Panc1 (cell line): ENCODE data around the gene GPRIN2. TPM values are rescaled to one million over a fixed set of nuclear protein-coding genes. Genes with fewer than 3 reads are reported as not detected.

Source experiments
- ATAC-seq: fragments of 200-7000 bp; cut with Tn5 transposase; 2 replicates; pipeline ENCODE4 v1.9.1; 2020; ENCODE audit warnings: mild to moderate bottlenecking, moderate library complexity
- BruUV-seq: library from RNA; stranded (reverse); fragments of 400-500 nt; replicated peaks from 2 replicates; lab custom pipeline; 2021; lab: Mats Ljungman, UMichigan
- CTCF ChIA-PET: fragments of 300-600 bp; sonication (Branson Sonifier 250); formaldehyde crosslinking; loops from one replicate; lab custom pipeline; 2022; ENCODE audit warnings: antibody characterized with exemption; lab: Charles Lee
- POLR2A ChIA-PET: fragments of 300-600 bp; sonication (Branson Sonifier 250); formaldehyde crosslinking; loops from one replicate; lab custom pipeline; 2022; ENCODE audit warnings: antibody characterized with exemption; lab: Charles Lee
- DNase-seq: peaks from one replicate; pipeline ENCODE4 v3.0.0-alpha.2; 2010; ENCODE audit warnings: low read depth, low spot score
- H3K27ac ChIP-seq: 2 replicates; pipeline ENCODE4 v1.5.1; 2011; ENCODE audit warnings: mild to moderate bottlenecking, low read length, inconsistent platforms
- H3K27me3 ChIP-seq: fragments of 200-500 bp; sonication (Bioruptor generic); 2 replicates; pipeline ENCODE4 v1.6.0; 2014; ENCODE audit warnings: low read length, inconsistent platforms; ENCODE audit not compliant: control insufficient read depth, insufficient read depth
- H3K36me3 ChIP-seq: fragments of 200-500 bp; sonication (Bioruptor generic); 2 replicates; pipeline ENCODE4 v1.5.1; 2014; ENCODE audit warnings: inconsistent platforms, mild to moderate bottlenecking, low read length, moderate library complexity; ENCODE audit not compliant: control insufficient read depth, insufficient read depth
- H3K4me1 ChIP-seq: 2 replicates; pipeline ENCODE4 v1.5.1; 2011; ENCODE audit warnings: inconsistent platforms, mild to moderate bottlenecking, low read length, moderate library complexity; ENCODE audit not compliant: control insufficient read depth, insufficient read depth
- H3K4me3 ChIP-seq, 2 experiments: 2 replicates each; pipeline ENCODE4 v1.5.1; 2011 to 2012; ENCODE audit warnings: low read depth in 2 of 2, low read length in 2 of 2, mild to moderate bottlenecking in 2 of 2, inconsistent platforms in 1 of 2, moderate library complexity in 1 of 2
- H3K9me3 ChIP-seq: fragments of 200-500 bp; sonication (Bioruptor generic); 2 replicates; pipeline ENCODE4 v1.5.1; 2014; ENCODE audit warnings: low read depth, mild to moderate bottlenecking, inconsistent platforms, low read length, moderate library complexity; ENCODE audit not compliant: control insufficient read depth, insufficient read depth
- POLR2AphosphoS5 ChIP-seq: IDR thresholded peaks from 2 replicates; pipeline ENCODE4 v1.6.1; 2012; ENCODE audit warnings: mild to moderate bottlenecking, low read depth, low read length, moderate library complexity
- SIN3A ChIP-seq: IDR thresholded peaks from 2 replicates; pipeline ENCODE4 v1.6.1; 2012; ENCODE audit warnings: low read depth, mild to moderate bottlenecking, low read length, moderate library complexity, borderline replicate concordance; ENCODE audit not compliant: insufficient read depth
- TCF7L2 ChIP-seq: IDR thresholded peaks from 2 replicates; pipeline ENCODE4 v1.6.1; 2011; ENCODE audit warnings: mild to moderate bottlenecking, low read depth, low read length, inconsistent platforms
- in situ Hi-C: cut with HindIII; loops from 2 replicates; pipeline ENCODE4 v1.10.0; 2016; ENCODE audit warnings: low sequenced_read_pairs, low pct_unique_long_range_greater_than_20kb
- intact Hi-C: fragments of 100-400 bp; cut with micrococcal nuclease; formaldehyde crosslinking; loops from one replicate; pipeline ENCODE4 v1.10.0; 2022; ENCODE audit not compliant: unreplicated experiment
- total RNA-seq: library from RNA; stranded (reverse); gene quantifications from one replicate; pipeline ENCODE4 v1.2.1, GENCODE V29; 2021; ENCODE audit not compliant: unreplicated experiment
- TF ChIP-seq, protein P1 (sequence below), 2 experiments: IDR thresholded peaks; 2 replicates each; pipeline ENCODE4 v1.6.1; 2011 to 2012; ENCODE audit warnings: low read depth in 2 of 2, control low read depth in 1 of 2, low read length in 1 of 2, mild to moderate bottlenecking in 1 of 2, moderate library complexity in 1 of 2; ENCODE audit not compliant: insufficient read depth in 1 of 2
- TF ChIP-seq, protein P2 (sequence below): fragments of 450-650 bp; IDR thresholded peaks from 2 replicates; pipeline ENCODE4 v1.5.1; 2017; ENCODE audit warnings: mild to moderate bottlenecking

The GPRIN2 gene
- total RNA-seq, 1 experiment from 2014 or later = 12.9 TPM

DNA sequence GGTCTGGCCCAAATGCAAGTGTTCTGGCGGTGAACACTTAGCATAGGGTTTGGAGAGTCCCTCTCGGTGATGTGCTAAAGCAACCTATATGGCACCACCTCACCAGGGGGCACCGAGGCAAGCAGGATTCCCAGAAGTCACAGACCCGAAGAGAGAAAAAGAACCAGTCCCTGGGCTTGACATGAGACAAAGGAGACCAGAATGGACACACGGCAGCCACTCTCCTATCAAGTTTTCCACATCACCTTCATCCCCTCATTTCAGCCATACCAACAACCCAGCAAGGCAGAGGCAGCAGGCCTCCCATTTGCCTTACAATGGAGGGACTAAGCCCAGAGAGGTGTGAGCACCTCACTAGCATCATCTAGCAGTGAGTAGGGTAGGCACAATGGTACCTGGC is 19.7 kb downstream of the GPRIN2 start:
- Histone ChIP-seq H3K4me1 (peaks cover 27% of the 10 kb centered on the region), H3K27ac (peak overlapping the region; percentile 15; the same call in 1 of the 2 replicates), H3K27me3 (no peaks in the 10 kb centered on the region), H3K36me3 (no peaks in the 10 kb centered on the region), H3K9me3 (no peaks in the 10 kb centered on the region), H3K4me3 (no peak overlapping the region)
- POLR2A ChIA-PET = no interaction called here
- no TSS peak for BruUV-seq
- no peak for DNase-seq
- CTCF ChIA-PET = no interaction called here
- ATAC-seq = no peak
- TF ChIP-seq TCF7L2 (no peak), POLR2AphosphoS5 (no peak), SIN3A (no peak)
- TF ChIP-seq, protein P1, sequence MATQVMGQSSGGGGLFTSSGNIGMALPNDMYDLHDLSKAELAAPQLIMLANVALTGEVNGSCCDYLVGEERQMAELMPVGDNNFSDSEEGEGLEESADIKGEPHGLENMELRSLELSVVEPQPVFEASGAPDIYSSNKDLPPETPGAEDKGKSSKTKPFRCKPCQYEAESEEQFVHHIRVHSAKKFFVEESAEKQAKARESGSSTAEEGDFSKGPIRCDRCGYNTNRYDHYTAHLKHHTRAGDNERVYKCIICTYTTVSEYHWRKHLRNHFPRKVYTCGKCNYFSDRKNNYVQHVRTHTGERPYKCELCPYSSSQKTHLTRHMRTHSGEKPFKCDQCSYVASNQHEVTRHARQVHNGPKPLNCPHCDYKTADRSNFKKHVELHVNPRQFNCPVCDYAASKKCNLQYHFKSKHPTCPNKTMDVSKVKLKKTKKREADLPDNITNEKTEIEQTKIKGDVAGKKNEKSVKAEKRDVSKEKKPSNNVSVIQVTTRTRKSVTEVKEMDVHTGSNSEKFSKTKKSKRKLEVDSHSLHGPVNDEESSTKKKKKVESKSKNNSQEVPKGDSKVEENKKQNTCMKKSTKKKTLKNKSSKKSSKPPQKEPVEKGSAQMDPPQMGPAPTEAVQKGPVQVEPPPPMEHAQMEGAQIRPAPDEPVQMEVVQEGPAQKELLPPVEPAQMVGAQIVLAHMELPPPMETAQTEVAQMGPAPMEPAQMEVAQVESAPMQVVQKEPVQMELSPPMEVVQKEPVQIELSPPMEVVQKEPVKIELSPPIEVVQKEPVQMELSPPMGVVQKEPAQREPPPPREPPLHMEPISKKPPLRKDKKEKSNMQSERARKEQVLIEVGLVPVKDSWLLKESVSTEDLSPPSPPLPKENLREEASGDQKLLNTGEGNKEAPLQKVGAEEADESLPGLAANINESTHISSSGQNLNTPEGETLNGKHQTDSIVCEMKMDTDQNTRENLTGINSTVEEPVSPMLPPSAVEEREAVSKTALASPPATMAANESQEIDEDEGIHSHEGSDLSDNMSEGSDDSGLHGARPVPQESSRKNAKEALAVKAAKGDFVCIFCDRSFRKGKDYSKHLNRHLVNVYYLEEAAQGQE (IDR thresholded peaks at IDR 0.05; ENCODE audit: insufficient read depth in 1 of 2, low read depth in 2 of 2, low read length in 1 of 2) = no peak
- TF ChIP-seq, protein P2, sequence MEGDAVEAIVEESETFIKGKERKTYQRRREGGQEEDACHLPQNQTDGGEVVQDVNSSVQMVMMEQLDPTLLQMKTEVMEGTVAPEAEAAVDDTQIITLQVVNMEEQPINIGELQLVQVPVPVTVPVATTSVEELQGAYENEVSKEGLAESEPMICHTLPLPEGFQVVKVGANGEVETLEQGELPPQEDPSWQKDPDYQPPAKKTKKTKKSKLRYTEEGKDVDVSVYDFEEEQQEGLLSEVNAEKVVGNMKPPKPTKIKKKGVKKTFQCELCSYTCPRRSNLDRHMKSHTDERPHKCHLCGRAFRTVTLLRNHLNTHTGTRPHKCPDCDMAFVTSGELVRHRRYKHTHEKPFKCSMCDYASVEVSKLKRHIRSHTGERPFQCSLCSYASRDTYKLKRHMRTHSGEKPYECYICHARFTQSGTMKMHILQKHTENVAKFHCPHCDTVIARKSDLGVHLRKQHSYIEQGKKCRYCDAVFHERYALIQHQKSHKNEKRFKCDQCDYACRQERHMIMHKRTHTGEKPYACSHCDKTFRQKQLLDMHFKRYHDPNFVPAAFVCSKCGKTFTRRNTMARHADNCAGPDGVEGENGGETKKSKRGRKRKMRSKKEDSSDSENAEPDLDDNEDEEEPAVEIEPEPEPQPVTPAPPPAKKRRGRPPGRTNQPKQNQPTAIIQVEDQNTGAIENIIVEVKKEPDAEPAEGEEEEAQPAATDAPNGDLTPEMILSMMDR = no peak
- intact Hi-C loops = no loop called here
- in situ Hi-C loops = no loop called here

DNA sequence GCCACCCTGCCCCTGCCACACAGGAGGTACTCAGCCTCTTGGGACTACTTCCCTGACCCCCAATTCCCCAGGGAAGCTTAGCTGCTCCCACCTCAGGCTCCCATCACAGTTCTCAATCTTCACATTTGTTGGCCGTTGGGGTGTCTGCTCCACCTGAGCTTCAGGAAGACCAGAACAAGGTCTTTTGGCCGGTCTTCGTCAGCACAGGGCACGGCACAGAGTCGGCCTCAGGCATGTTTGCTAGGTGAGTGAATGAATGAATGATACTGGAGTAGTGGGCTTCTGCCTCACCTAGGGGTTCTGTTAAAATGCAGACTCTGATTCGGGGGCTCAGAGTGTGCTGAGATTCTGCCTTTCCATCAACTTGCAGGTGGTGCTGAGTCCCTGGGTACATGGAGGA is 20.3 kb downstream of the GPRIN2 start:
- no peaks in the 10 kb centered on the region for H3K36me3 ChIP-seq
- no peaks in the 10 kb centered on the region for H3K9me3 ChIP-seq
- H3K27me3 ChIP-seq = no peaks in the 10 kb centered on the region
- CTCF ChIA-PET = no interaction called here
- intact Hi-C loops = no loop called here
- no TSS peak for BruUV-seq
- DNase-seq = no peak
- POLR2A ChIA-PET = no interaction called here
- peaks cover 27% of the 10 kb centered on the region for H3K4me1 ChIP-seq
- H3K27ac ChIP-seq = no peak overlapping the region; the same call in 1 of the 2 replicates
- no peak for ATAC-seq
- in situ Hi-C loops = no loop called here
- no peak overlapping the region for H3K4me3 ChIP-seq
- TF ChIP-seq SIN3A = no peak
- TF ChIP-seq POLR2AphosphoS5 = no peak
- no peak for TF ChIP-seq TCF7L2
- TF ChIP-seq, protein P2 = no peak
- TF ChIP-seq, protein P1 (IDR thresholded peaks at IDR 0.05; ENCODE audit: insufficient read depth in 1 of 2, low read depth in 2 of 2, low read length in 1 of 2) = no peak
